Astrocyte of the cerebellum (primary cell): Measurements from ENCODE around the gene NOS1.

ENCODE experiments used
- DNase-seq: peaks from one replicate; pipeline ENCODE4 v3.0.0-alpha.2; 2011; ENCODE audit warnings: low read depth
- H3K4me3 ChIP-seq: 2 replicates; pipeline ENCODE4 v1.5.1; 2011; ENCODE audit warnings: mild to moderate bottlenecking, low read depth, low read length, moderate library complexity
- CTCF ChIP-seq: IDR thresholded peaks from 2 replicates; pipeline ENCODE4 v1.5.1; 2012; ENCODE audit warnings: low read length, low read depth, moderate library complexity, mild to moderate bottlenecking; ENCODE audit errors: missing control alignments
- in situ Hi-C: cut with HindIII; loops from 2 replicates; pipeline ENCODE4 v1.10.0; 2017; ENCODE audit warnings: low sequenced_read_pairs

Gene NOS1

GRCh38 chr12:117316336-117316735, 45.1 kb downstream of the NOS1 start:
- no peak overlapping the region for H3K4me3 ChIP-seq
- no peak for TF ChIP-seq CTCF
- no peak for DNase-seq
- in situ Hi-C loops, result no loop called here

- in situ Hi-C loops, result no loop called here
- TF ChIP-seq CTCF, result no peak
- DNase-seq, result no peak
- H3K4me3 ChIP-seq, result no peak overlapping the region
Observed at GRCh38 chr12:117313926-117314325, 47.5 kb downstream of the NOS1 start.

GRCh38 chr12:117312770-117313169, 48.7 kb downstream of the NOS1 start:
- TF ChIP-seq CTCF, result no peak
- in situ Hi-C loops, result no loop called here
- H3K4me3 ChIP-seq, result no peak overlapping the region
- no peak for DNase-seq

- no peak for TF ChIP-seq CTCF
- in situ Hi-C loops, result no loop called here
- H3K4me3 ChIP-seq, result no peak overlapping the region
- DNase-seq, result no peak
Observed at GRCh38 chr12:117309276-117309925, 52.0 kb downstream of the NOS1 start.

- in situ Hi-C loops, result no loop called here
- H3K4me3 ChIP-seq, result no peak overlapping the region
- DNase-seq, result no peak
- TF ChIP-seq CTCF, result no peak
Observed at GRCh38 chr12:117300174-117300573, 61.3 kb downstream of the NOS1 start.

- H3K4me3 ChIP-seq, result no peak overlapping the region
- in situ Hi-C loops, result no loop called here
- no peak for TF ChIP-seq CTCF
- DNase-seq, result no peak
Observed at GRCh38 chr12:117298648-117299225, 62.7 kb downstream of the NOS1 start.

GRCh38 chr12:117298191-117298590, 63.2 kb downstream of the NOS1 start:
- no peak overlapping the region for H3K4me3 ChIP-seq
- DNase-seq, result no peak
- in situ Hi-C loops, result no loop called here
- TF ChIP-seq CTCF, result no peak
